ENCODE measurements around the gene NR5A1. TPM values are rescaled to one million over a fixed set of nuclear protein-coding genes. Genes with fewer than 3 reads are reported as not detected.

The NR5A1 gene
- polyA plus RNA-seq, 3 donors = not detected

- Mint-ChIP-seq H3K4me3 (no peak overlapping the region), H3K4me1 (peaks cover 9% of the 10 kb centered on the region), H3K27me3 (ENCODE audit: low read depth in 3 of 3) (peaks cover 16 to 30% (median 25%) of the 10 kb centered on the region in 3 donors), H3K9me3 (peaks cover 0 to 2% (median 0%) of the 10 kb centered on the region in 7 donors), H3K27ac (no peak overlapping the region), H3K36me3 (no peaks in the 10 kb centered on the region)
- no peaks in the 10 kb centered on the region for H3K9me3 ChIP-seq (replicated peaks in 1 of 2; ENCODE audit: control insufficient read depth in 1 of 2, insufficient read depth in 1 of 2, low read length in 2 of 2)
- H3K36me3 ChIP-seq (replicated peaks in 1 of 2; ENCODE audit: control insufficient read depth in 1 of 2, insufficient read depth in 2 of 2, low read length in 2 of 2) = no peaks in the 10 kb centered on the region
- no peak overlapping the region for H3K9ac ChIP-seq (ENCODE audit: insufficient read depth, low read length, poor library complexity, severe bottlenecking)
- no peak overlapping the region for H2AFZ ChIP-seq (ENCODE audit: insufficient read depth, low read depth, low read length, poor library complexity, severe bottlenecking)
- H3K79me2 ChIP-seq (ENCODE audit: insufficient read depth, low read length) = no peaks in the 10 kb centered on the region
- intact Hi-C loops (cut with micrococcal nuclease) = no loop called here
- no peak overlapping the region for H3K4me2 ChIP-seq (replicated peaks; ENCODE audit: extremely low read depth, low read length, poor library complexity, severe bottlenecking)
- H3K4me1 ChIP-seq (ENCODE audit: control insufficient read depth in 1 of 2, insufficient read depth in 2 of 2, low read length in 2 of 2) = peaks cover 0 to 12% of the 10 kb centered on the region in 2 donors
- H4K20me1 ChIP-seq (ENCODE audit: insufficient read depth, low read length) = no peaks in the 10 kb centered on the region
- no peak for DNase-seq
- peaks cover 6 to 26% of the 10 kb centered on the region in 2 donors for H3K27me3 ChIP-seq (ENCODE audit: control insufficient read depth in 2 of 2, insufficient read depth in 2 of 2, low read length in 2 of 2)
- 83% methylated on average over 4 of the region's 6 CpGs for WGBS (ENCODE audit: insufficient coverage)
- TF ChIP-seq CTCF (IDR thresholded peaks at IDR 0.05) = no peak
- no peak overlapping the region for H3K27ac ChIP-seq (ENCODE audit: low read depth in 1 of 2, low read length in 2 of 2)
- no peak overlapping the region for H3K4me3 ChIP-seq (replicated peaks in 1 of 3; ENCODE audit: low read depth in 2 of 3, low read length in 3 of 3)
Measured at GRCh38 chr9:124498040-124498439, 9.2 kb downstream of the NR5A1 start.

GRCh38 chr9:124497441-124497840 lies 9.8 kb downstream of the NR5A1 start:
- intact Hi-C loops (cut with micrococcal nuclease) = no loop called here
- H3K9ac ChIP-seq (ENCODE audit: insufficient read depth, low read length, poor library complexity, severe bottlenecking) = no peak overlapping the region

More at GRCh38 chr9:124497441-124497840, 9.8 kb downstream of the NR5A1 start:
- no peaks in the 10 kb centered on the region for H3K36me3 Mint-ChIP-seq
- no peak for TF ChIP-seq CTCF (IDR thresholded peaks at IDR 0.05)
- peaks cover 0 to 2% (median 0%) of the 10 kb centered on the region in 7 donors for H3K9me3 Mint-ChIP-seq
- Histone ChIP-seq H3K79me2 (ENCODE audit: insufficient read depth, low read length) (no peaks in the 10 kb centered on the region), H3K4me3 (replicated peaks in 1 of 3; ENCODE audit: low read depth in 2 of 3, low read length in 3 of 3) (no peak overlapping the region), H3K36me3 (replicated peaks in 1 of 2; ENCODE audit: control insufficient read depth in 1 of 2, insufficient read depth in 2 of 2, low read length in 2 of 2) (no peaks in the 10 kb centered on the region), H3K27ac (ENCODE audit: low read depth in 1 of 2, low read length in 2 of 2) (no peak overlapping the region), H3K9me3 (replicated peaks in 1 of 2; ENCODE audit: control insufficient read depth in 1 of 2, insufficient read depth in 1 of 2, low read length in 2 of 2) (no peaks in the 10 kb centered on the region), H3K4me1 (ENCODE audit: control insufficient read depth in 1 of 2, insufficient read depth in 2 of 2, low read length in 2 of 2) (peaks cover 0 to 12% of the 10 kb centered on the region in 2 donors), H3K27me3 (ENCODE audit: control insufficient read depth in 2 of 2, insufficient read depth in 2 of 2, low read length in 2 of 2) (peaks cover 3 to 20% of the 10 kb centered on the region in 2 donors), H3K4me2 (replicated peaks; ENCODE audit: extremely low read depth, low read length, poor library complexity, severe bottlenecking) (no peak overlapping the region), H4K20me1 (ENCODE audit: insufficient read depth, low read length) (no peaks in the 10 kb centered on the region), H2AFZ (ENCODE audit: insufficient read depth, low read depth, low read length, poor library complexity, severe bottlenecking) (no peak overlapping the region)
- DNase-seq = no peak
- peaks cover 10 to 24% (median 19%) of the 10 kb centered on the region in 3 donors for H3K27me3 Mint-ChIP-seq (ENCODE audit: low read depth in 3 of 3)
- peaks cover 9% of the 10 kb centered on the region for H3K4me1 Mint-ChIP-seq
- WGBS (ENCODE audit: insufficient coverage) = 98% methylated on average over 8 of the region's 8 CpGs
- no peak overlapping the region for H3K27ac Mint-ChIP-seq
- H3K4me3 Mint-ChIP-seq = no peak overlapping the region
